Stimulated activated CD4-positive, alpha-beta T cell treated with anti-CD3 and anti-CD28 coated beads, TNF-alpha, amount 100 ng/mL, for 4 hours (primary cell): ENCODE data around the gene GDPD1.
"Not testable (repeated sequence)": the region's sequence is repeated elsewhere in the genome, so short reads cannot be mapped to it uniquely, and the experiment has no call there.

Source experiments
- DNase-seq, 3 experiments: peaks; one replicate each; pipeline ENCODE4 v3.0.0-alpha.2; 2020; ENCODE audit warnings: low read depth in 3 of 3

GDPD1 gene

DNA sequence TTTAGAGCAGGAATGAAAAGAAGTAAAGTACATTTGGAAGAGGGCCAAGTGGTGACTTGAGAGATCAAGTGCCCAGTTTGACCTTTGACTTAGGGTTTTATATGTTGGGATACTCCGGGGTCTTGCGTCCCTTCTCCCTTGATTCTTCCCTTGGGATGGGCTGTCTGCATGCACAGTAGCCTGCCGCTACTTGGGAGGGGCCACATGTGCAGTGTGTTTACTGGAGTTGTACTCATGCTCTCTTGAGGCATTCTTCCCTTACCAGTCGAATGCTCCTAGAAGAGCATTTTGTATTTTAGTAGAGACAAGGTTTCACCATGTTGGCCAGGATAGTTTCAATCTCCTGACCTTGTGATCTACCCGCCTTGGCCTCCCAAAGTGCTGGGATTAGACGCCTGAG lies 23.8 kb downstream of the GDPD1 start:
- no peak for DNase-seq

- DNase-seq: no peak
These were observed 34.4 kb downstream of the GDPD1 start for GRCh38 chr17:59254742-59255141.

DNA sequence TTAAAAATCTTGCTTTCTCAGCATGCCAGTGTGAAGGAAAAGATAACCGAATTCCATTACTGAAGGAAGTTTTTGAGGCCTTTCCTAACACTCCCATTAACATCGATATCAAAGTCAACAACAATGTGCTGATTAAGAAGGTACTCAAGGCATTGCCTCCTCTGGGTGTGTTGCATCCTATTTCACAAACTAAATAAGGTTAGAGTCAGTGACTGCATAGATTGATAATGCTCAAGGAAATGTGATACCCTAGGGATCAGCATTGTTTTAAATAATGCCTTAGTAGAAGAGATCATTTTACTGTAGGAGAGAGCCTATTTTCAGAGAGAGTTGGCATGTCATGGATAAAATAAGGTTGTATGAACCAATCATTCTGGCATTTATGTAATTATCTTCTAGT lies 36.8 kb downstream of the GDPD1 start:
- DNase-seq: no peak

- DNase-seq: no peak
These were observed 40.4 kb downstream of the GDPD1 start for GRCh38 chr17:59260722-59261121.

GRCh38 chr17:59266745-59267144 lies 46.4 kb downstream of the GDPD1 start:
- DNase-seq: no peak

- DNase-seq: no peak
These were observed 47.5 kb downstream of the GDPD1 start for GRCh38 chr17:59267776-59268175.

- no peak for DNase-seq
These were observed 55.3 kb downstream of the GDPD1 start for GRCh38 chr17:59275618-59276017.

GRCh38 chr17:59277031-59277430 lies 56.7 kb downstream of the GDPD1 start:
- DNase-seq: no peak

DNA sequence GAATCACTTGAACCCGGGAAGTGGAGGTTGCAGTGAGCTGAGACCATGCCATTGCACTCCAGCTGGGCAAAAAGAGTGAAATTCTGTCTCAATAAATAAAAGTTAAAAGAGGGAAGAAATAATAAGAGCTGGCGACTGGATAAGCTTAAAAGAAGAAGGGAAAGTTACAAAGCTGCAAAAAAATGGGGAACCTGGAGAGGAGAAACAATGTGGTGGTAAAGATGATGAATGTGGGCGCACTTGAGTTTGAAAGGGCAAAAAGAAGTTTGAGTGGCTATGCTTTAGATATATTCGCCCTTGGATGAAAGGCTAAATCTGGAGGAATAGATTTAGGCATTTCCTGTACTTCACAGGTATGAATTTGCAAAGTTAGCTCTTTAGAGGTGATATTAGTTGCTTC lies 58.1 kb downstream of the GDPD1 start:
- DNase-seq: no peak

- DNase-seq: no peak
These were observed 64.0 kb downstream of the GDPD1 start for GRCh38 chr17:59284317-59284716.

- DNase-seq: no peak
These were observed 67.1 kb downstream of the GDPD1 start for GRCh38 chr17:59287452-59287851.

- no peak for DNase-seq
These were observed 67.6 kb downstream of the GDPD1 start for GRCh38 chr17:59287891-59288290.

DNA sequence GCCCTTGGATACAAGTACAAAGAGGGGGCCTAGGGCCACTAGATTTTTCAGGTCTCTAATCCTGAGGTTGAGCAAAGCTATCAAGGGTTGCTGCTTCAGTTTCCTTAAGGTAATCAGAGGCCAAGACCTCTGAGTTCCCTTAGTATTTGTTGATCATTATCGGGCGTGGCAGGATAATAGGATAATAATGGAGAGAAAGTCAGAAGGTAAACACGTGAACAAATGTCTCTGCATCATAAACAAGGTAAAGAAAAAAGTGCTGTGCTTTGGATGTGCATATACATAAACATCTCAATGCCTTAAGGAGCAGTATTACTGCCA lies 69.6 kb downstream of the GDPD1 start:
- no peak for DNase-seq

DNA sequence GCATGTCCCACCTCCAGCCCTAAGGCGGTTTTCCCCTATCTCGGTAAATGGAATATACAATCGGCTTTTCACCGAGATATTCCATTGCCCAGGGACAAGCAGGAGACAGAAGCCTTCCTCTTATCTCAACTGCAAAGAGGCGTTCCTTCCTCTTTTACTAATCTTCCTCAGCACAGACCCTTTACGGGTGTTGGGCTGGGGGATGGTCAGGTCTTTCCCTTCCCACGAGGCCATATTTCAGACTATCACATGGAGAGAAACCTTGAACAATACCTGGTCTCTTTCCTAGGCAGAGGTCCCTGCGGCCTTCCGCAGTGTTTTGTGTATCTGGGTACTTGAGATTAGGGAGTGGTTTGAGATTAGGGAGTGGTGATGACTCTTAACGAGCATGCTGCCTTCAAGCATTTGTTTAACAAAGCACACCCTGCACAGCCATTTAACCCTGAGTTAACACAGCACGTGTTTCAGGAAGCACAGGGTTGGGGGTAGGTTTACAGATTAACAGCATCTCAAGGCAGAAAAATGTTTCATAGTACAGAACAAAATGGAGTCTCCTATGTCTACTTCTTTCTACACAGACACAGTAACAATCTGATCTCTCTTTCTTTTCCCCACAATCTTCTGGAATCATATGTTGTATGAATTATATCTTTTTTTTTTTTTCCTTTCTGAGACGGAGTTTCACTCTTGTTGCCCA lies 70.1 kb downstream of the GDPD1 start:
- DNase-seq: not testable (repeated sequence)

GRCh38 chr17:59292174-59292523 lies 71.8 kb downstream of the GDPD1 start:
- no peak for DNase-seq

DNA sequence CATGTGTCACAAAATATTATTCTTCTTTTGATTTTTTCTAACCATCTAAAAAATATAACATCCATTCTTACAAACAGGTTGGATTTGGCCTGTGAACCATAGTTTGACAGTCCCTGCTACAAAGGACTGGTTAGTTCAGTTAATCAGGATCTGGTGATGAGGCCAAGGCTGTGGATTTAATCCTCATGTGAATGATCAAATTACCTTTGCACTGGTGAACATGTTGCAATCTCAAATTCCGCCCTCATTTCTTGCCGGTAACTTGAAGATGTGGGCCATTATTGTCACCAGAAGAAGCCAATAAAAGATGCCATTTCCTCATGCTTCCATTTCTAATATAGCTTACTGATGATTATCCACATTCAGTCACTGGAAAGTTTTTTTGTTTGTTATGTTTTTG lies 75.9 kb downstream of the GDPD1 start:
- DNase-seq: no peak

GRCh38 chr17:59298521-59298920 lies 78.2 kb downstream of the GDPD1 start:
- no peak for DNase-seq

GRCh38 chr17:59299400-59300092 lies 79.2 kb downstream of the GDPD1 start:
- no peak for DNase-seq

- no peak for DNase-seq
These were observed 80.6 kb downstream of the GDPD1 start for GRCh38 chr17:59300941-59301340.

- no peak for DNase-seq
These were observed 84.5 kb downstream of the GDPD1 start for GRCh38 chr17:59304811-59305210.

DNA sequence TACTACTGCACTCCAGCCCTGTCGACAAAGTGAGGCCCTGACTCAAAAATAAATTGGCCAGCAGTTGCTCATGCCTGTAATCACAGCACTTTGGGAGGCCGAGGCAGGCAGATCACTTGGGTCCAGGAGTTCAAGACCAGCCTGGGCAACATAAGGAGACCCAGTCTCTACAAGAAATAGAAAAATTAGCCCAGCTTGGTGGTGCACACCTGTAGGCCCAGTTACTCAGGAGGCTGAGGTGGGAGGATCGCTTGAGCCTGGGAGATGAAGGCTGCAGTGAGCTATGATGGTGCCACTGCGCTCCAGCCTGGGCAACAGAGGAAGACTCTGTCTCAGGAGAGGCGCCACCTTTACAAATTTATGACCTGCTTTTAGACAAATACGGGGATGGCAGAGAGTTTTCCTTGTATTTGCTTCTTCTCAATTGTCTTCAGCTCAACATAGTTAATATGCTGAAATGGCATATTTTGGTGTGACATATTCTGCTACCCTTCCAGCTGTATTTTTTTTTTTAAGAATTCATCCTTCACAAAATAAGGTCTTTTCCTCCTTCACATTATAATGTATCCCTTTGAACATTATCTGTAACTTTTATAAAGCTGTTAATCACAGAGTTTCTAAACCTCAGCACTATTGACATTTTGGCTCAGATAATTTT lies 90.1 kb downstream of the GDPD1 start:
- DNase-seq: no peak

- DNase-seq: no peak
These were observed 90.7 kb downstream of the GDPD1 start for GRCh38 chr17:59311051-59311468.

GRCh38 chr17:59311521-59311920 lies 91.2 kb downstream of the GDPD1 start:
- DNase-seq: not testable (repeated sequence)
